GM11168 (cell line): Measurements from ENCODE around the gene CD82.

Experiments used
- in situ Hi-C: fragments of 300-500 bp; cut with MboI; formaldehyde crosslinking; loops from one replicate; pipeline ENCODE4 v1.12.0; 2022; ENCODE audit warnings: low sequenced_read_pairs; ENCODE audit not compliant: unreplicated experiment

The CD82 gene

DNA sequence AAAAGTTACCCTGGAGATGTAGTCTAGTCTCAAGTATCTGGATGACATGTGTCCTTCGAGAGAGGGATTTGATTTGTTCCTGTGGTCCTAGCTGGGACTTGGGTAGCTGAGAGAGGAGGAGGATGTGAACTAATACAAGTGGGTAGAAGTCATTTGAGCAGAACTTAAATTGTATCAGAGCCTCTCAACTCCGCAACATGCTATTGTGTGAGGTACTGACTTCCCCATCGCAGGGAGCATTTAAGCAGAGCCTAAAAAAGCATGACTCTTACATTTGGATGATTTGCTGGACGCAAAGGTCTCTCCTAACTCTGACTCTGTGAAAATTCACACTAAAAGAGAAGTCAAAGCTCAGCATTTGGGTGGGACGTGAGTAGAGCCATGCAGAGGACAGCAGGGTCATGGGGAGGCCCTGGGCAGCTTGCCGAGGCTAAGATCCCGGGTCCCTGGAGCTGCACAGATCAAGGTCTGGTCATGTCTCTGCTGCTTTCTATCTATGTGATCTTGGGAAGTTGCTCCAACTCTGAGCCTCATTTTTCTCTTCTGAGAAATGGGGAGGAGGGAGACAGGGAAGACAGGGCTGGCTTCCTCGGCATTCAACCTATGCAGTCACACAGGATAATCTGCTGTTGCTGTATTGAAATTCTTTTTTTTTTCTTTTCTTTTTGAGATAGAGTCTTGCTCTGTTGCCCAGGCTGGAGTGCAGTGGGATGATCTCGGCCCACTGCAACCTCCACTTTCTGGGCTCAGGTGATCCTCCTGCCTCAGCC, 44.9 kb downstream of the CD82 start:
- in situ Hi-C loops: no loop called here

DNA sequence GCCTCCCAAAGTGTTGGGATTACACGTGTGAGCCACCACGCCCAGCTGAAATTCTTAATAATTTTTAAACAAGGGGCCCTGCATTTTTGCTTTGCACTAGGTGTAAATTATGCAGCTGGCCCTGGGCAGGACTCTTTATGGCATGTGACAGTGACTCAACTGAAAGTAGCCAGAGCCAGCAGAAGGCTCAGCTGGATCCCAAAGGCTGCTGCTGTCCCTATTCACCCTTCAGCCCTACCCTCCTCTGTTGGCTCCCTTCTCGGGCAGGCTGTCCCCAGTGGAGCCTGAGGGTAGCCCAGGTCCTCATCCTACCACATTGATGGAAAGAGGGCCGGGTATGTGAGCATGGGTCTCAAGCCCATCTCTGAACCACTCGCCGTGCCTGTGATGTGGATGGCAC, 45.6 kb downstream of the CD82 start:
- in situ Hi-C loops: no loop called here

GRCh38 chr11:44611687-44612434, 46.4 kb downstream of the CD82 start:
- in situ Hi-C loops: no loop called here

GRCh38 chr11:44613153-44613552, 47.7 kb downstream of the CD82 start:
- in situ Hi-C loops: no loop called here

GRCh38 chr11:44614281-44614775, 48.9 kb downstream of the CD82 start:
- in situ Hi-C loops: no loop called here

- in situ Hi-C loops: no loop called here
Observed at GRCh38 chr11:44615041-44615755, 49.7 kb downstream of the CD82 start.

DNA sequence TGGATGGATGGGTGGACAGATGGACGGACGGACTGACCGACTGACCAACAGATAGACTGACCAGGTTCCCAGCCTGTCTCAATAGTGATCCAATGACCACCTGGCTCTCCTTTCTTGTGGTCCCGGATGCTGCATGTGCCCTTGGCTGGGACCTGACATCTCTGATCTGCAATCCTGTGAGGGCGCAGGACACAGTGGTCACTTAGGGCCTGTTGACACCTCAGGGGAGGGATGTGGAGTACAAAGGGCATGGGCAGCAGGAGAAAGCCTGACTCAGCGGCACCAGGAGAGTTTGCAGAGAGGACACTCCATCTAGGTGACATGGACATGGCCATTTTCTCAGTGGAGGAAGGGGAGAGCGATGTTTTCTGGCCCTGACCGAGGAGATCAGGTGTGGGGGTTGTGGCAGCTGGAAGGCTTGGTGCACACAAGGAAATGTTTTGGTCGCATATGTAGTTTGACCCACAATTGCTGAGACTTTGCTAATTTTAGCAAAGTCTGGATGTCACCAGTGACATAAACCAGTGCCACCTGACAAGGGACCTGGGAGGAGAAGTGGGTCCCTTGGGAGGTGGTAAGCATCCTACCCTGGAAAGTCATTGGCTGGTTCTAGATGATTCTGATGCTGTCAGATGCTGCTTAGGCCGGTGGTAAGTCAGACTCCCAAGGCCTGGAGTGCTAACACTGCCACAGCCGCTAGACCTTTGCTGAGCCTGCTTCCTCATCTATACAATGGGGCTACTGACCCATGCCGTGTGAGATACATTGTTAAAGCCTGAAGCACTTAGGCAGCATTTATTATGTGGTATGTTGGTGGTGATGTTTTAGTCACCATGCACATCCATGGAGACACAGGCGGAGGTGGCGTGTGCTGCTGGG, 50.7 kb downstream of the CD82 start:
- in situ Hi-C loops: no loop called here

DNA sequence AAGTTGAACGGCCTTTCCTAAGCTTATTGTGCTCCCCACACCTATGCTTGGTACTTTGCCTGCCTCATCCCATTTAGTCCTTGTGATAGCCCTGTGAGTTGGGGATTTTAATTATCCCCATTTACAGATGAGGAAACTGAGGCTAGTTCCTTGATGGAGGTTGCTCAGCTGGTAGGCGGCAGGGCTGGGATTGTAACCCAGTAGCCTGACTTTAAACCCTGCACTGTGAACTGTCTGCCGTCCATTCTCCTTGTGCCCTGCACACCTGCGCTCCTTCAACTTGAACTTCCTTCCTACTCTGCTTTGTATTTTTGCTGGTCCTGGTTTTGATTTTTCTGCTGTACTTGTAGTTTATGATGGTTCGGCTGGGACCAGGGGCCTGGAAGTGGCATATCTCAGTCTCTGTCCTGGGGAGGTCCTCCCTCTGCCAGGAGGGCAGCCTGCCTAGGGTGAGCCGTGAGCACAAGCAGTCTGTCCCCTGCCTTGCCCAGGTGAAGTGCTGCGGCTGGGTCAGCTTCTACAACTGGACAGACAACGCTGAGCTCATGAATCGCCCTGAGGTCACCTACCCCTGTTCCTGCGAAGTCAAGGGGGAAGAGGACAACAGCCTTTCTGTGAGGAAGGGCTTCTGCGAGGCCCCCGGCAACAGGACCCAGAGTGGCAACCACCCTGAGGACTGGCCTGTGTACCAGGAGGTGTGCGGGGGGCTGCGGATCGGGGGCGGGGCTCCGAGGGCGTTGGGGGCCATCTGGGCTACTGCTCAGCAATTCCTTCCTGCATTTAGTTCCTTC, 52.4 kb downstream of the CD82 start:
- in situ Hi-C loops: no loop called here

DNA sequence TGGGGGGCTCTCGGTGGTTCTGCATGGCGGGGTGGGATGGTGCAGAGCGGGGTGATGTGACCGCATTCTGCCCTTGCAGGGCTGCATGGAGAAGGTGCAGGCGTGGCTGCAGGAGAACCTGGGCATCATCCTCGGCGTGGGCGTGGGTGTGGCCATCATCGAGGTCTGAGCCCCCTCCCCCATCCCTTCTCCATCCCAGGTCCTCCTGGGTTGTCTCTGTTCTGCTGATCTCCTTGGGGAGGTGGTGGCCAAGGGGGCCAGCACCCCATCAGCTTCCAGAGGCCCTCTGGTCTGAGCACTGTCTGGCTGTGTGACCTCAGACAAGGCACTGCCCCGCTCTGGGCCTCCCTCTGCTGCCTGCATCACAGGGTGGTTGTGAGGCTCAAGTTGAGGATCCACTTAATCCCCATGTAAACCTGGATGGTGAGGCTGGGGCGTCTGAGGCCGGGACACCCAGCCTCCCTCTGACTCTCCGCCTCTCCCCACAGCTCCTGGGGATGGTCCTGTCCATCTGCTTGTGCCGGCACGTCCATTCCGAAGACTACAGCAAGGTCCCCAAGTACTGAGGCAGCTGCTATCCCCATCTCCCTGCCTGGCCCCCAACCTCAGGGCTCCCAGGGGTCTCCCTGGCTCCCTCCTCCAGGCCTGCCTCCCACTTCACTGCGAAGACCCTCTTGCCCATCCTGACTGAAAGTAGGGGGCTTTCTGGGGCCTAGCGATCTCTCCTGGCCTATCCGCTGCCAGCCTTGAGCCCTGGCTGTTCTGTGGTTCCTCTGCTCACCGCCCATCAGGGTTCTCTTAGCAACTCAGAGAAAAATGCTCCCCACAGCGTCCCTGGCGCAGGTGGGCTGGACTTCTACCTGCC, 53.3 kb downstream of the CD82 start:
- in situ Hi-C loops: no loop called here

DNA sequence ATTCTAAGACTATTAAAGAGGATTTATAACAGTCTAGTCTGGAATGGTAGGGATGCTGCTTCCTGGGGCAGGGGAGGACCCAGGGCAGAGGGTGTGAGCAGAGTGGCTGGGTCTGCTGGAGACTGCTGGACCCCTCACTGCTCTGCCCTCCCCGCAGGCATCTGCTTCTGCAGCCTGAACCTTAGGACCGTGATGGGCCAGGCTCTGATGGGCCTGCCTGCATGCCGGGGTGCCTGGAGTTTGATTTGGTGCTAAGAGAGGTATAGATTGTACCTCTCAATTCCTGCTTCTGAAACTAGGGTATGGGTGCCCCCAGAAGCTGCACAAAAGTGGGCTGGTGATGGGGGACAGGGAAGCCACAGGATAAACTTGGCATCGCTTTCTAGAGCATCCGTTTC, 54.9 kb downstream of the CD82 start:
- in situ Hi-C loops: no loop called here

- in situ Hi-C loops: no loop called here
Observed at GRCh38 chr11:44621140-44621681, 55.7 kb downstream of the CD82 start.

- in situ Hi-C loops: no loop called here
Observed at GRCh38 chr11:44621784-44622183, 56.3 kb downstream of the CD82 start.

DNA sequence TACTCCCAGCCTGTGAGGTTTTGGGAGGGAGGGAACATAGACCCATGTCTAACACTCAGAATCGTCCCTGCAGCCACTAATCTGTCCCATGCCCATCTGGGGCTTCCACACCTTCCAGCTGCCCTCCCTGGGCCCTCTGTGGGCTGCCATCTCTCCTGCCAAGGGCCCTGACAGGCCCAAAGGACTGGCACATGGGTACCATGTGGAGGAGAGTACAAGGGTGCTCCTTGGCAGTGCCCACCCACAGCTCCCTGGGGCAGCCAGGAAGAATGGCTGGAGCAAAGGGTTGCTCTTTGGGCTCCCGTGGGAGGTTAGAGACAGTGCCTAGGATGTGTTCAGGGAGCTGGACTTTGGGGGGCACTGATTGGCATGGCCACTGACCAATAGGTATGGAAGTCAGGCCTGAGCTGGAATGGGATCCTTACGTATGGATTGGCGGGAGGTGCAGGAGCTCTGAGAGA, 56.8 kb downstream of the CD82 start:
- in situ Hi-C loops: no loop called here

- in situ Hi-C loops: no loop called here
Observed at GRCh38 chr11:44622721-44623258, 57.3 kb downstream of the CD82 start.

- in situ Hi-C loops: no loop called here
Observed at GRCh38 chr11:44623341-44623730, 57.9 kb downstream of the CD82 start.

DNA sequence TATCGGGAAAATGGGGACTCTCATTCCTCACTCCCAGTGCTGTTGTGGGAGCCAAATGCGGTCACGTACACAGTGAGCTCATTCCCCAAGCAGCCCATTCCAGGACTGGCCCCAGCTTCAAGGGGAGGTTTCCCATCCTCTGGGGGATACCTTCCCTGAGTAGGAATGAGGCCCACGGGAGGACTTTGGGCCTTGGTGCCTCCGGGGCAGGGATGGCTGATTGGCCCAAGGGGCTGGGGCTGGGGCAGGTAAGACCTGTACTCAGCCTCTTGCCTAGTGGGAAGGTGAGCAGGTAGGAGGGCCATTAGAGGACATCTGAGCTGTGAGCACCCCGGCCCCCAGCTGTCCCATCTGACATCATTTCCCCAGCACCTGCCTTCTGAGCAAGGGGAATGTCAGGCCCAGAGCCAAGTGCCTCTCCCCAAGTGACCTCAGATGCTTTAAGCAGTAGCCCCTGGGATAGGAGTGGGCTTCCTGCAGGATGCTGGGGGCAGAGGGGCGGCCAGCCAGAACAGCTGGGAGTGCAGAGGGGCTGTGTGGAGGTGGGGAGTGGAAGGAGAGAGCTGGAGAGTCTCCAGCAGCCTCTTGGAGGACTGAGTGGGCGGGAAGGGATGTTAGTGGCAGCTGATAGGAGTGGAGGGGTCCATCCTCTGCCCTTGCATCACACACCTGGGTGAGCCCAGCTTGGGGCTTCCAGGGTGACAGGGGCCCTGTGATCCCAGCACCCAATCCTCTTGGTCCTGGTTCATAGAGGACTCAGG, 58.4 kb downstream of the CD82 start:
- in situ Hi-C loops: no loop called here

DNA sequence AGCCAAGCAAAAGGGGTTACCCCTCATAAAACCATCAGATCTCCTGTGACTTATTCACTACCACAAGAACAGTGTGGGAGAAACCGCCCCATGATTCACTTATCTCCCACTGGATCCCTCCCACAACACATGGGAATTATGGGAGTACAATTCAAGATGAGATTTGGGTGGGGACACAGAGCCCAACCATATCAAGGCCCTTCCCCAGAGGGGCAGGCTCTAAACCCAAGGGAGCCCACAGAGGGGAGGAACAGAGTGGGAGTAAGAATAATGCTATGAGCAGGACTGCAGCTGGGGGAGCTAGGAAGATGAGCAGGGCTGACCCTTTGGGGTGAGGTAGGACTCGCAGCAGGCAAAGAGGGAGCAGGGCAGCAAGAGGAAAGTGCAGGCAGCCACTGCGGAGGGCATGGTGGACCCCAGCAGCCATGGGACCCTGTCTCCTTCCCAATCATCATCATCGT, 59.3 kb downstream of the CD82 start:
- in situ Hi-C loops: no loop called here
